Ovary (tissue), 9 donors: ENCODE results near the gene SH3RF3. TPM values are rescaled to one million over a fixed set of nuclear protein-coding genes. Genes with fewer than 3 reads are reported as not detected.

Source experiments
- DNase-seq, 5 donors: peaks; one replicate each; pipeline ENCODE4 v3.0.0-alpha.2; 2019 to 2020
- H3K27ac ChIP-seq, 2 donors: fragments of 200-600 bp; one replicate each; pipeline versions ENCODE4 v1.5.1 to v1.8.0; 2019 to 2022
- H3K27me3 ChIP-seq: fragments of 200-600 bp; one replicate; pipeline ENCODE4 v1.8.0; 2022
- H3K36me3 ChIP-seq: fragments of 200-600 bp; sonication (generic); one replicate; pipeline ENCODE4 v1.5.1; 2019
- H3K4me1 ChIP-seq: one replicate; pipeline ENCODE4 v1.8.1; 2013; ENCODE audit warnings: mild to moderate bottlenecking, moderate library complexity; ENCODE audit not compliant: insufficient read depth
- H3K4me3 ChIP-seq: fragments of 200-600 bp; sonication (generic); one replicate; pipeline ENCODE4 v1.5.1; 2017
- H3K9me3 ChIP-seq, 2 donors: fragments of 200-600 bp in 1 of 2; sonication (generic) in 1 of 2; one replicate each; pipeline versions ENCODE4 v1.5.1 to v1.8.1; 2013 to 2019; ENCODE audit warnings: mild to moderate bottlenecking in 1 of 2, moderate library complexity in 1 of 2
- EP300 ChIP-seq: sonication (generic); formaldehyde crosslinking; IDR thresholded peaks from one replicate; pipeline ENCODE4 v1.6.1; 2017; ENCODE audit warnings: antibody characterized with exemption
- POLR2A ChIP-seq: fragments of 450-650 bp; IDR thresholded peaks from one replicate; pipeline ENCODE4 v1.6.1; 2017; ENCODE audit warnings: antibody characterized with exemption, mild to moderate bottlenecking, moderate library complexity
- WGBS, 3 donors: extraction: QIAGEN DNeasy Blood & Tissue Kit in 1 of 3; methylation state at CpG; one replicate each; pipeline versions ENCODE4 v1.1.5 to v1.1.7; 2013 to 2017; 5-methylcytosine and 5-hydroxymethylcytosine counted together
- intact Hi-C, 4 donors: fragments of 100-400 bp; cut with DNase I; formaldehyde crosslinking; loops; one replicate each; pipeline versions ENCODE4 v1.11.0 to v1.15.1; 2022 to 2023
- polyA plus RNA-seq, 2 donors: library from polyadenylated mRNA; stranded (reverse); fragments of 200-250 nt in 1 of 2; fragments of 350-450 nt in 1 of 2; fragmentation: Illumina TruSeq in 1 of 2; extraction: RNeasy Lipid Tissue Mini Kit (QIAGEN cat#74804) in 1 of 2; gene quantifications; one replicate each; pipeline ENCODE4 v1.2.3, GENCODE V29; 2013 to 2014
- total RNA-seq, 7 donors: library from RNA; depleted of rRNA in 2 of 7; stranded (reverse); fragments of >200 nt in 2 of 7; fragmentation: NEBNext Ultra II Directional in 3 of 7; extraction: Animal tissue kit (Norgen Biotek cat#: 25700) in 3 of 7; gene quantifications; one replicate each; pipeline versions ENCODE4 v1.1.0 to v1.2.4, GENCODE V29; 2016 to 2023
- TF ChIP-seq, protein P1 (sequence below), 3 donors: fragments of 450-650 bp in 2 of 3; fragments of 200-600 bp in 1 of 3; IDR thresholded peaks; one replicate each; pipeline versions ENCODE4 v1.5.1 to v1.8.0; 2016 to 2022; ENCODE audit warnings: antibody characterized with exemption in 3 of 3, mild to moderate bottlenecking in 1 of 3
- donor health status: DM: no; HTN: no; CAD: no; lungs with moderate emphysema.
- donor health status: DM: no; HTN: no; CAD: no.
- donor health status: Bipolar disorder and iron deficiency.
- donor health status: DM: yes; HTN: yes; CAD: no.
- donor health status: DM: no; HTN: no; CAD: no.
- donor health status: DM: yes; HTN: yes; CAD: no.

Gene SH3RF3
- total and polyA plus RNA-seq, 9 donors, result 2.7 to 10.1 (median 4.5) TPM

DNA sequence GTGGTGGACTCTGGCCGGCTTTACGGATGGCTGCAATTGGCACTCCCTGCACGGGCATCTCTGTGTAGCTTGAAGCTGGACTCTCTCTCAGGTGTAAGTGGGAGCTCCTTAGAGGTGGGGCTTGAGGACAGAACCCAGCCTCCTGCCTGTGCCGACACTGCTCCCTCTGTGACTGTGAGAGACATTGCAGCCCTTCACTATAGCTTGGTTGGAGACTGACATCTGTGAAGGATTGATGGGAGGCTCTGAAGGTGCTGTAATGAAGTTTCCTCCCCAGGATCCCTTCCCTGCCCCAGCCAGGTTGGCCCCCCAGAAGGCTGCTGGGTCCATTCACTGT is 166.7 kb downstream of the SH3RF3 start:
- DNase-seq, result no peak
- WGBS, 3 donors, result 89 to 92% (median 91%) methylated on average over 4 of the region's 4 CpGs

DNA sequence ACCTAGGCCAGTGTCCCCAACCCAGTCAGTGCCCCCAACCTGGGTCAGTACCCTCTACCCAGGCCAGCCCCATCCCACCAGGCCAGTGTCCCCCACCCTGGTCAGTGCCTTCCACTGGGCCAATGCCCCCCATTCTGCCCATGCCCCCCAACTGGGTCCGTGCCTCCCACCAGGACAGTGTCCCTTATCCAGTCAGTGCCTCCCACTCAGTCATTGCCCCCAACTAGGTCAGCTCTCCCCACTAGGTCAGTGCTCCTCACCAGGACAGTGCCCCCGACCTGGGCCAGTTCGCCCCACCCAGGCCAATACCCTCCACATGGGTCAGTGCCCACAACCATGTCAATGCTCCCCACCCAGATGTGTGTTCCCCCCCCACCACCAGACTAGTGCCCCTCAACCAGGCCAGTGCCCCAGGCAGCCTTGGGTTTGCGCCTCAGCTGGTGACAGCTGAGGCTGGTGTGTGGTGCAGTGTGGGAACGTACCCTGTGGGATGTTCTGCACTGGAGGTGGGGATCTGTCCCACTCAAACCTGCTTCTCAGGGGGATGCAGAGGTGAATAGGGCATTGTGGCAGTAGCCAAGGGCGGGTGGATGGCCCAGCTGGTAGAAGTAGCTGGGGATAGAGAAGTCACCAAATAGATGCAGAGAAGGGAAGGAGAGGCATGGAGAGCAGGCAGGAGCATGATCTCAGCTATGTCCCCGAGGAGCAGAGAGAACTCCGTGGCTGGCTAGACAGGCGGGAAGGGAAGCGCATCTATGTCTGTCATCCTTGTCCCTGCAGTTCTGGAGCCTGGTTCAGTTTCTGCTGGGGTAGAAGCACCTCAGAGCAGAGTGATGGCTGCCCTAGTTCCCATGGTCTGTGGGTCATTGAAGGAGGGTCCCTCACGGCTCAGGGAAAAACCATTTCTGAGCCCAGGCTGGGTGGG is 168.8 kb downstream of the SH3RF3 start:
- intact Hi-C loops, result loop anchor here in 1 of 4 donors (10.0 kb wide), 1 partner anchor 207 kb away; no protein-coding TSS in a partner anchor
- 93 to 94% (median 93%) methylated on average over 11 of the region's 11 CpGs for WGBS, 3 donors
- no peaks in the 10 kb centered on the region for H3K9me3 ChIP-seq
- no peaks in the 10 kb centered on the region for H3K27me3 ChIP-seq
- no peak overlapping the region for H3K4me3 ChIP-seq
- TF ChIP-seq, protein P1, sequence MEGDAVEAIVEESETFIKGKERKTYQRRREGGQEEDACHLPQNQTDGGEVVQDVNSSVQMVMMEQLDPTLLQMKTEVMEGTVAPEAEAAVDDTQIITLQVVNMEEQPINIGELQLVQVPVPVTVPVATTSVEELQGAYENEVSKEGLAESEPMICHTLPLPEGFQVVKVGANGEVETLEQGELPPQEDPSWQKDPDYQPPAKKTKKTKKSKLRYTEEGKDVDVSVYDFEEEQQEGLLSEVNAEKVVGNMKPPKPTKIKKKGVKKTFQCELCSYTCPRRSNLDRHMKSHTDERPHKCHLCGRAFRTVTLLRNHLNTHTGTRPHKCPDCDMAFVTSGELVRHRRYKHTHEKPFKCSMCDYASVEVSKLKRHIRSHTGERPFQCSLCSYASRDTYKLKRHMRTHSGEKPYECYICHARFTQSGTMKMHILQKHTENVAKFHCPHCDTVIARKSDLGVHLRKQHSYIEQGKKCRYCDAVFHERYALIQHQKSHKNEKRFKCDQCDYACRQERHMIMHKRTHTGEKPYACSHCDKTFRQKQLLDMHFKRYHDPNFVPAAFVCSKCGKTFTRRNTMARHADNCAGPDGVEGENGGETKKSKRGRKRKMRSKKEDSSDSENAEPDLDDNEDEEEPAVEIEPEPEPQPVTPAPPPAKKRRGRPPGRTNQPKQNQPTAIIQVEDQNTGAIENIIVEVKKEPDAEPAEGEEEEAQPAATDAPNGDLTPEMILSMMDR (IDR thresholded peaks at IDR 0.05), result no peak
- TF ChIP-seq POLR2A (no peak), EP300 (no peak)
- no peak overlapping the region for H3K27ac ChIP-seq
- no peaks in the 10 kb centered on the region for H3K36me3 ChIP-seq
- no peaks in the 10 kb centered on the region for H3K4me1 ChIP-seq
- no peak for DNase-seq

More for the DNA sequence above, 166.7 kb downstream of the SH3RF3 start:
- Histone ChIP-seq H3K36me3 (no peaks in the 10 kb centered on the region), H3K4me1 (peaks cover 7% of the 10 kb centered on the region), H3K4me3 (no peak overlapping the region), H3K27ac (no peak overlapping the region), H3K9me3 (no peaks in the 10 kb centered on the region), H3K27me3 (no peaks in the 10 kb centered on the region)
- intact Hi-C loops, result loop anchor here in 1 of 4 donors (10.0 kb wide), 1 partner anchor 209 kb away; no protein-coding TSS in a partner anchor
- TF ChIP-seq, protein P1 (IDR thresholded peaks at IDR 0.05), result no peak
- TF ChIP-seq EP300, result no peak
- no peak for TF ChIP-seq POLR2A

DNA sequence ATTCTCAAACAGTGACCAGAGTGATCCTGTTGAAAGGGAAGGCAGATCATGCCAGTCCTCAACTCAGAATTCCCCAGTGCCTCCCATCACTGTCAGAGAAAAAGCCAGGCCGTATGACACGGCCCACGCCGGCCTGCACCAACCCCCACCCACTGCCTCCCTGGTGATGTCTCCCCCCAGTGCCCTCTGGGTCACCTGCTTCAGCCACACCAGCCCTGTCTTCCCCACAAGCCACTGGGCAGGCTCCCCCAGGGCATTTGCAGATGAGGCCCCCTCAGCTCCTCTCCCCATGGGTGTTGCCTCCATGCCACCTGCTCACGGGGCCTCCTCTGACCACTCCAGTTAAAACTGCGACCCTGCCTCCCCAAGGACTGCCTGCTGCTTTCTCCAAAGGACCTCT is 169.8 kb downstream of the SH3RF3 start:
- H3K27ac ChIP-seq, result no peak overlapping the region
- no peaks in the 10 kb centered on the region for H3K4me1 ChIP-seq
- H3K9me3 ChIP-seq, result no peaks in the 10 kb centered on the region
- intact Hi-C loops, result loop anchor here in 1 of 4 donors (10.0 kb wide), 1 partner anchor 206 kb away; no protein-coding TSS in a partner anchor
- H3K4me3 ChIP-seq, result no peak overlapping the region
- 84 to 95% (median 88%) methylated on average over 6 of the region's 6 CpGs for WGBS, 3 donors
- no peaks in the 10 kb centered on the region for H3K27me3 ChIP-seq
- no peak for TF ChIP-seq EP300
- TF ChIP-seq POLR2A, result no peak
- TF ChIP-seq, protein P1 (IDR thresholded peaks at IDR 0.05), result no peak
- no peak for DNase-seq
- H3K36me3 ChIP-seq, result no peaks in the 10 kb centered on the region

DNA sequence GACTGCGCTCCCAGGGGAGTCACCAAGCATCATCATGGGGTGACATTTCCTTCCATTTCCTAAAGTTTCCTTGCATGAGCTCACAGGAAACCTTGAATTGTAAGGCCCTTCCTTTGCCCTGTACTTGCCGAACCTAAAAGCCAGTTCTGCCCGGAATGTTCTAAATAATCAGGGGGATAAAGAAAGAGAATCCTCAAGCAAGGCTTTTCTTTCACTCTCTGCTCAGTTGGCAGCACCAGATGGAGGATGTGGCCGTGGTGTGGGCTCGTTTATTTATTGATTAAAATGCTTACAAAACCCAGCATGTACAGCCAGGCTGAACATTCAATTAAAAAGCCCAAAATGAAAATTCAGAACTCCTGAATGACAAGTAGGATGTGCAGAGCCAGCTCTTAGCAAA is 170.5 kb downstream of the SH3RF3 start:
- no peaks in the 10 kb centered on the region for H3K27me3 ChIP-seq
- H3K4me1 ChIP-seq, result no peaks in the 10 kb centered on the region
- H3K4me3 ChIP-seq, result no peak overlapping the region
- H3K27ac ChIP-seq, result no peak overlapping the region
- H3K9me3 ChIP-seq, result no peaks in the 10 kb centered on the region
- TF ChIP-seq POLR2A (no peak), EP300 (no peak)
- no peak for DNase-seq
- intact Hi-C loops, result loop anchor here in 1 of 4 donors (10.0 kb wide), 1 partner anchor 205 kb away; no protein-coding TSS in a partner anchor
- 50 to 66% (median 52%) methylated on average over 5 of the region's 5 CpGs for WGBS, 3 donors
- no peaks in the 10 kb centered on the region for H3K36me3 ChIP-seq

DNA sequence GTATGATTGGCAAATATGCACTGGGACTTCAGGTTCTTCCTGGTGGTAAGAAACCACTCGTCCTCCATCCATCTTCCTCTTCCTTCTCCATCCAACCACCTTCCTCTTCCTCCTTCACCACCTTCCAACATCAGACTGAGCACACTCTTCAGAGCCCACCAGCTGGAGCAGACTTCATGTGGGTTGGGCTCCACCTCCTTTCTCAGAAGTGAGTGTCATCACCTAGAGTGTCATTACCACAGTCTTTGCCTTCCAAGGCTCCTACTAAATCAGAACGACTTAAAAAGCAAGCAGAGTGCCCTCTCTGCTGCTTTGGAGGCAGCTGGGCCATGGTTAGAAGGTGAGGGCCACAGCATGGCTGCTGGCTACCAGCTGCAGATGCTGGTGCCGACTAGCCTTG is 171.6 kb downstream of the SH3RF3 start:
- 69 to 74% (median 71%) methylated on average over 3 of the region's 3 CpGs for WGBS, 3 donors
- TF ChIP-seq, protein P1 (IDR thresholded peaks at IDR 0.05), result no peak
- TF ChIP-seq EP300, result no peak
- no peak for TF ChIP-seq POLR2A
- no peak for DNase-seq
- Histone ChIP-seq H3K27ac (no peak overlapping the region), H3K36me3 (no peaks in the 10 kb centered on the region), H3K4me3 (no peak overlapping the region), H3K9me3 (no peaks in the 10 kb centered on the region), H3K27me3 (no peaks in the 10 kb centered on the region), H3K4me1 (no peaks in the 10 kb centered on the region)
- intact Hi-C loops, result no loop called here
